HG03060 (cell line): ENCODE measurements around the gene CSRNP2.
"Not testable (repeated sequence)": the region's sequence is repeated elsewhere in the genome, so short reads cannot be mapped to it uniquely, and the experiment has no call there.

Source experiments
- ATAC-seq: cut with Tn5 transposase; IDR thresholded peaks from one replicate; pipeline ENCODE4 v1.9.1; 2021; ENCODE audit warnings: low read depth, moderate number of reproducible peaks; ENCODE audit not compliant: unreplicated experiment

Gene CSRNP2

DNA sequence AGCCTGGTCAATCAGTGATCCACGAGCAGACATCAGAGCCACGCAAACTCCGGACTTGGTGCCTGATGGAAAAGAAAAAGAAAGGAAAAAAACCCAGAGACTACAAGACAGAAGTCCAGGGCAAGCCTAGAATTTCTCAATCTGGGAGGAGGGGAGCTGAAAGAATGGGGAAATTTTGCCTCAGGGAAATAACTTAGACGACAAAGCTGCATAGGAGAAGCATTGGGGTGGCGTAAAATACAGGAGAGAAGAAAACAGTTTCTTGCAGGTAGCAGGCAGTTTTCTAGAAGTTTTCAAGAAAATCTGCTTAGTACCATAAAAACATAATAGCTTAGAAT, 54.6 kb downstream of the CSRNP2 start:
- ATAC-seq, result no peak

DNA sequence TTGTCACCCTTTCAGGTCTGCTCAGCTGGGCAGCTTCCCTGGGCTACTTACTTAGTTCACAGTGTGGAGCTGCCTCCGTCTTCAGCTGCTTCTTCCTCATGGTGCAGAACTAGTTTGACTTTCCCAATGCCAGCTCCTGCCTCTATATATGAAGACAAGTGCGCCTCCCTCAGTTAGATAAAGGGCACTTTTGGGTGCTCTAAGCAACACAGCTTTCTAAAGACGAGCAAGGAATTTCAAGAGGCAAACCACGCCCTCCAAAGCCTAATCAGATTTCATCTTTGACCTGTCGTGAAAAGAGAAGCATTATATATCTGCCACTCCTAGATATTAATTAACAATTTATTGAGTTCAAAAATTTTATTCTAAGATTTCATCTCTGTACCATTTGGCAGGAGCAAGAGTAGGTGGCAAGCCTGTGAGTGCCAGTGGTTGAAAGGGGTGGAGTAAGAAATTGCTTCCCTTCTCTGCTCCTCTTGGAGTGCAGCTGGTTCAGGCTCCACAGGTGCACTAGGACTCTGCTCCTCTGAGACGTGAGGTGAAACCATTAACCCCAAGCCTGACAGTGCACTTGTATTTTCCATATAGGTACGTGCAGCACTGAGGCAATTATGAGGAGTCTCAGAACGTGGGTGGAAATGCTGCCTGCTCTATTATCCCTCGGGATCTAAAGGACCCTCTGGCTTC, 55.1 kb downstream of the CSRNP2 start:
- ATAC-seq, result no peak

- no peak for ATAC-seq
Measured at GRCh38 chr12:51027342-51027835, 56.0 kb downstream of the CSRNP2 start.

DNA sequence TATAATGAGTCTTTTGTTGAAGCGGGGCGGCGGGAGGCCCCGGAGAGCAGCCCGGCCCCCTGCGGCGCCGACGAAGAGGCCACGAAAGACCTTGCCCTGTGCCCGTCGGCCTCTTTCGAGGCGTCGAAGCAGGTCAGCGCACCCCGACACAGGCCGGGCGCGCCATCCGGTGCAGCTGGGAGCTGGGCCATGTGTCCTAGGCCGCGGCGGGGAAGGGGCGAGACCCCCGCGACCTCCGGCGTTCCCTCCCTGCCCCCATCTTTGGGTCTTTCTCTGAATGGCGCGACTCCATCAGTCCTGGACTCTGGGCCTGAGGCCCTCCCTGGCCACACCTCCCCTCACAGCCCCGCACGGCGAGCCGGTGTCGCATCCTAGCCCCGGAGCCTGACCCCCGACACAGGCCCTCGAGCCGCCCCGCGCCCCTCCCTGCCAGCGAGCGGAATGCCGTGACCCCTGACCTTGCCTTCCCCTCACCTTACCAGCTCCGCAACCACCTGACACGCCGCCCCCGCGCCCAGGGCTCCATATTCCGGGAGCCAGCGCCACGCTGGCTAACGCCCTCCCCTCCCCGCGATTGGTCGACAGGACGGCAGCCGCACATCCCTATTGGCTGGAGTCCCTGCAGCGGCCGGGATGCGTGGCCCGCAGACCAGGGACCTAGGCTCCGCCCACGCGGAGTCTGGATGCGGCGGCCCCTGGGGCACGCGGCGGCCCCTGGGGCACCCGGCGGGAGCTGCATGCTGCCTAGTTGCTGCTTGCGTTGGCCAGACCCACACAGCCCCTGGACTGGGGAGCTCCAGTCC, 57.4 kb downstream of the CSRNP2 start, which contains the start of gene SLC11A2:
TSS of gene SLC11A2 (minus strand) at position 549 of the 803 bp plus-strand sequence. CDS start 15,656 bp downstream, outside the sequence.
- ATAC-seq, result peak; percentile 39

GRCh38 chr12:51025338-51025835, 58.0 kb downstream of the CSRNP2 start:
- ATAC-seq, result no peak

GRCh38 chr12:51023625-51024382, 59.6 kb downstream of the CSRNP2 start:
- no peak for ATAC-seq

GRCh38 chr12:51021694-51022093, 61.7 kb downstream of the CSRNP2 start:
- ATAC-seq, result no peak

DNA sequence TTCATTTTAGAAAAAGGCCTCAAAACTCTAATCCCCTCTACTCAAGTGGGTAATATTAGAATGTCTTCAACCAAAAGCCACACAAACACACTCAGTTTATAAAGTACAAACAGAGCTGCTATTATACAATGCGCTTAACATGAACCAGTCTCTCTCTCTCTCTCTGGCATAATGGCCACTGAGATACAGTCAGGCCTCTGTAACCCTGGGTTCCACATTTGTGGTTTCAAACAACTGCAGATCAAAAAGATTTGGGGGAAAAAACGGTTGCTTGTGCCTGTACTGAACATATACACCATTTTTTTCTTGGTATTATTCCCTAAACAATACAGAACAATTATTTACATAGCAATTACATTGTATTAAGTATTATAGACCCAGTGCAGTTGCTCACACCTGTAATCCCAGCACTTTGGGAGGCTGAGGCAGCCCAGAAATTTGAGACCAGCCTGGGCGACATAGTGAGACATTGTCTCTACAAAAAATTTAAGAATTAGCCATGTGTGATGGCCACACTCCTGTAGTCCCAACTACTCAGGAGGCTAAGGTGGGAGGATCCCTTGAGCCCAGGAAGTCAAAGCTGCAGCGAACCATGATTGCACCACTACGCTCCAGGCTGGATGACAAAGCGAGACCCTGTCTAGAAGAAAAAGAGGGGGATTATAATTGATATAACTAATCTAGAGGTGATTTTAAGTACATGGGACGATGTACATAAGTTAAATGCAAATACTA, 62.8 kb downstream of the CSRNP2 start:
- no peak for ATAC-seq

DNA sequence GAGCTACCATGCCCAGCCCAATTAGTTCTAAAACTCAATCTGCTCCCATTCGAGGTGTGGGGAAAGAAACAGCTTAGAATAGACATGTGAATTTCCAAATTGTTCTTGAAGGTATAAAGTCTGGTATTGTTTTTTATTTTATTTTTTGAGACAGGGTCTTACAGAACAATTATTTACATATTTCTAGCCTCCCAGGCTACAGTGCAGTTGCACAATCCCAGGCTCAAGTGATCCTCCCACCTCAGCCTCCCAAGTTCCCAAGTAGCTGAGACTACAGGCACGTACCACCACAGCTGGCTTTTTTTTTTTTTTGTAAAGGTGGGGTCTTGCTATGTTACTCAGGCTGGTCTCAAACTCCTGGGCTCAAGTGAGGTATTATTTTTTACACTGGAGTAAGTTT, 63.5 kb downstream of the CSRNP2 start:
- ATAC-seq, result no peak

GRCh38 chr12:51018956-51019355, 64.4 kb downstream of the CSRNP2 start:
- ATAC-seq, result no peak

- no peak for ATAC-seq
Measured at GRCh38 chr12:51017452-51017851, 65.9 kb downstream of the CSRNP2 start.

GRCh38 chr12:51014467-51014866, 68.9 kb downstream of the CSRNP2 start:
- not testable (repeated sequence) for ATAC-seq

- no peak for ATAC-seq
Measured at GRCh38 chr12:51013441-51013840, 70.0 kb downstream of the CSRNP2 start.

GRCh38 chr12:51012570-51013236, 70.7 kb downstream of the CSRNP2 start:
- no peak for ATAC-seq

- no peak for ATAC-seq
Measured at GRCh38 chr12:51011955-51012354, 71.4 kb downstream of the CSRNP2 start.
